ENCODE results near the gene TMEM59.

The TMEM59 gene

DNA sequence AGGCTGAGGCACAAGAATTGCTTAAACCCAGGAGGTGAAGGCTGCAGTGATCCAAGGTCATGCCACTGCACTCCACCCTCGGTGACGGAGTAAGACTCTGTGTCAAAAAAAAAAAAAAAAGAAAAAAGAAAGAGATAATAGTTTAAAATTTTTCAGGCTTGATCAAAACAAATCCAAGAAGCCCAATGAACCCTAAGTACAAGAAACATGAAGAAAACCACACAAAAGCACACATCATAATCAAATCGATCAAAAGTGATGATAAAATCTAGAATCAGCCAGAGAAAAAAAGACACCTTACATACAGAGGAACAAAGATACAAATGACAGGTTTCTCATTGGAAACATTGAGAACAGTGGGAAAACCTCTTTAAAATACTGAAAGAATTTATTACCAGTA is 66.5 kb downstream of the TMEM59 start:
- no peak for TF ChIP-seq GATA3 (IDR thresholded peaks at IDR 0.05; ENCODE audit: low read depth, low read length)
- TF ChIP-seq GATA2 (IDR thresholded peaks at IDR 0.05; ENCODE audit: low read depth, low read length), result no peak

- no peak for TF ChIP-seq GATA3 (IDR thresholded peaks at IDR 0.05; ENCODE audit: low read depth, low read length)
These were observed 68.3 kb downstream of the TMEM59 start for GRCh38 chr1:53984726-53985125.

GRCh38 chr1:53982763-53983104 is 70.3 kb downstream of the TMEM59 start:
- TF ChIP-seq GATA3 (IDR thresholded peaks at IDR 0.05; ENCODE audit: low read depth, low read length), result no peak
- no peak for TF ChIP-seq GATA2 (IDR thresholded peaks at IDR 0.05; ENCODE audit: low read depth, low read length)

GRCh38 chr1:53982034-53982762 is 70.8 kb downstream of the TMEM59 start:
- no peak for TF ChIP-seq GATA2 (IDR thresholded peaks at IDR 0.05; ENCODE audit: low read depth, low read length)

- TF ChIP-seq GATA3 (IDR thresholded peaks at IDR 0.05; ENCODE audit: low read depth, low read length) (no peak), GATA2 (IDR thresholded peaks at IDR 0.05; ENCODE audit: low read depth, low read length) (no peak)
These were observed 71.8 kb downstream of the TMEM59 start for GRCh38 chr1:53981220-53981619.

GRCh38 chr1:53979712-53980450 is 73.1 kb downstream of the TMEM59 start:
- no peak for TF ChIP-seq GATA2 (IDR thresholded peaks at IDR 0.05; ENCODE audit: low read depth, low read length)
- TF ChIP-seq GATA3 (IDR thresholded peaks at IDR 0.05; ENCODE audit: low read depth, low read length), result no peak
